T-cell (primary cell): ENCODE data around the gene SMCO1. TPM values are rescaled to one million over a fixed set of nuclear protein-coding genes. Genes with fewer than 3 reads are reported as not detected.
A peak's percentile ranks its signal among the peaks of the same experiment; 100 is the strongest.
"Not testable (repeated sequence)": the region's sequence is repeated elsewhere in the genome, so short reads cannot be mapped to it uniquely, and the experiment has no call there.

Experiments
- ATAC-seq, 4 experiments: fragments of 200-7000 bp in 3 of 4; fragments of 150-1000 bp in 1 of 4; cut with Tn5 transposase; replicated peaks in 1 of 4; 1 replicate in 3 of 4; 2 replicates in 1 of 4; pipeline ENCODE4 v1.10.0; 2021; ENCODE audit warnings: moderate library complexity in 3 of 4, mild to moderate bottlenecking in 2 of 4, moderate number of reproducible peaks in 1 of 4
- CTCF ChIA-PET, 2 donors: fragments of 300-600 bp; sonication (Branson Sonifier 250); formaldehyde crosslinking; loops; one replicate each; lab custom pipeline; 2022; ENCODE audit warnings: antibody characterized with exemption in 2 of 2; lab: Charles Lee
- POLR2A ChIA-PET, 2 donors: fragments of 300-600 bp; sonication (Branson Sonifier 250); formaldehyde crosslinking; loops; one replicate each; lab custom pipeline; 2022; ENCODE audit warnings: antibody characterized with exemption in 2 of 2; lab: Charles Lee
- DNase-seq, 35 experiments: peaks; one replicate each; pipeline versions ENCODE4 v3.0.0 to v3.0.0-alpha.2; 2013 to 2023
- H3K27ac ChIP-seq: one replicate; pipeline ENCODE4 v1.5.1; 2013; ENCODE audit warnings: low read length
- H3K27me3 ChIP-seq, 2 experiments: replicated peaks in 1 of 2; 1 replicate in 1 of 2; 2 replicates in 1 of 2; pipeline versions ENCODE4 v1.6.1 to v1.7.0; 2013; ENCODE audit warnings: low read length in 1 of 2, mixed read lengths in 1 of 2; ENCODE audit not compliant: control insufficient read depth in 2 of 2, insufficient read depth in 2 of 2; ENCODE audit errors: extremely low read depth in 1 of 2
- H3K36me3 ChIP-seq, 2 donors: 1 replicate in 1 of 2; 2 replicates in 1 of 2; pipeline versions ENCODE4 v1.6.1 to v1.7.0; 2013; ENCODE audit warnings: low read length in 1 of 2; ENCODE audit not compliant: control insufficient read depth in 2 of 2, insufficient read depth in 1 of 2; ENCODE audit errors: extremely low read depth in 1 of 2
- H3K4me1 ChIP-seq, 2 experiments: 1 replicate in 1 of 2; 2 replicates in 1 of 2; pipeline versions ENCODE4 v1.6.1 to v1.7.0; 2013; ENCODE audit warnings: low read length in 2 of 2, mixed read lengths in 1 of 2; ENCODE audit not compliant: insufficient read depth in 2 of 2, control insufficient read depth in 1 of 2; ENCODE audit errors: extremely low read depth in 1 of 2
- H3K4me3 ChIP-seq, 2 donors: 1 replicate in 1 of 2; 2 replicates in 1 of 2; pipeline versions ENCODE4 v1.5.1 to v1.7.0; 2013; ENCODE audit warnings: mild to moderate bottlenecking in 2 of 2, low read length in 1 of 2, moderate library complexity in 1 of 2; ENCODE audit not compliant: control insufficient read depth in 1 of 2; ENCODE audit errors: extremely low read depth in 1 of 2
- H3K9me3 ChIP-seq: 2 replicates; pipeline ENCODE4 v1.7.0; 2013
- H3K27ac Mint-ChIP-seq, 2 donors: one replicate each; pipeline ENCODE4 v1.8.0; 2020 to 2021; ENCODE audit warnings: mild to moderate bottlenecking in 2 of 2, mixed read lengths in 2 of 2
- H3K27me3 Mint-ChIP-seq, 2 donors: one replicate each; pipeline ENCODE4 v1.8.0; 2021 to 2022; ENCODE audit warnings: mixed read lengths in 2 of 2
- H3K36me3 Mint-ChIP-seq: one replicate; pipeline ENCODE4 v1.8.0; 2021; ENCODE audit warnings: mixed read lengths
- H3K4me1 Mint-ChIP-seq, 3 donors: one replicate each; pipeline ENCODE4 v1.8.0; 2020 to 2022; ENCODE audit warnings: mixed read lengths in 3 of 3, mild to moderate bottlenecking in 1 of 3
- H3K4me3 Mint-ChIP-seq, 3 donors: one replicate each; pipeline ENCODE4 v1.8.0; 2020 to 2022; ENCODE audit warnings: mild to moderate bottlenecking in 3 of 3, mixed read lengths in 3 of 3, moderate library complexity in 3 of 3
- H3K9me3 Mint-ChIP-seq, 3 donors: one replicate each; pipeline ENCODE4 v1.8.0; 2020 to 2022; ENCODE audit warnings: mixed read lengths in 3 of 3
- WGBS: methylation state at CpG from one replicate; pipeline ENCODE4 v1.1.5; 2013; ENCODE audit warnings: missing lambda C conversion rate; ENCODE audit not compliant: insufficient coverage; 5-methylcytosine and 5-hydroxymethylcytosine counted together
- total RNA-seq, 35 experiments: library from RNA in 6 of 35; stranded (reverse) in 6 of 35; fragments of 120-200 nt in 1 of 35; gene quantifications; one replicate each; pipeline versions ENCODE4 v1.2.1 to v1.2.4 and lab custom pipeline; 2013 to 2026

SMCO1 gene
- total RNA-seq, 5 donors from 2014 or later (not counting 1 experiment from before 2014, with no cell fraction given): not detected

DNA sequence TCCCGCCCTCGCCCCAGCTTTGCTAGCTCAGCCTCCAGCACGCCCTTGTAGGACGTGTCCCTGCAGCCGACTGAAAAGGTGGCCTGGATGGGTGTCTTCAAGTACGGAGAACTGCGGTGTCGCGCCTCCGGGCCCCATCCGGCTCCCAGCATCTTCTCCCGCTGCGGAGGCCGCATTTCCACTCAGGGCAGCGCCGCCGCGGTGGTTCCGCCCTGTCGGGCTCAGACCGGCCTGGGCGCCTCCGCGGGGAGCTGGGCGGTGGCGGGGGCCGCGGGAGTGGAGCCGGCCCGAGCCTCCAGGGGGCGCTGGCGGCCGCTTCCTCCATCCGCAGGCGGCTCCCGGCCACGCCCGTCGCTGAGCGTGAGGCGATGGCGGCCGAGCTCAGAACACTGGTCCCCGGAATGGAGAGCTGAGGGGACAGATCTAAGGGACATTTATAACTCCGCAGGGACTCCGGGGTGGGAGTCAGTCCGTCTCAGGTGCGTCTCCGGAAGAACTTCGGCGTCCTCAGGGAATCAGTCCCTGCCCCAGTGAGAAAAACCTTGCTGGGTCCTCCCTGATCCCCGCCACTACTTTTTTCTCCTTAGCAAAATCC lies 13.6 kb upstream of the SMCO1 start:
- Histone ChIP-seq H3K4me3 (peak overlapping the region; percentile 40 to 64), H3K9me3 (no peaks in the 10 kb centered on the region), H3K27me3 (peaks cover 0 to 7% of the 10 kb centered on the region in 2 experiments), H3K36me3 (no peaks in the 10 kb centered on the region), H3K27ac (no peak overlapping the region), H3K4me1 (peaks cover 0 to 10% of the 10 kb centered on the region in 2 experiments)
- CTCF ChIA-PET: interaction anchor here (0.5 to 1.4 kb wide), 12 partner anchors 10 to 1470 kb away, joined by 3 to 6 read pairs (median 3); no protein-coding TSS in a partner anchor
- Mint-ChIP-seq H3K4me1 (peaks cover 0 to 7% (median 7%) of the 10 kb centered on the region in 3 donors), H3K36me3 (peaks cover 5% of the 10 kb centered on the region), H3K27me3 (peaks cover 0 to 9% of the 10 kb centered on the region in 2 donors), H3K4me3 (peak overlapping the region; percentile 53 to 74 (median 67)), H3K27ac (no peak overlapping the region), H3K9me3 (peaks cover 0 to 5% (median 0%) of the 10 kb centered on the region in 3 donors)
- peak; percentile 96 to 98 (median 98) for ATAC-seq
- DNase-seq: peak in 34 of 35 experiments; percentile 15 to 84 (median 60)
- POLR2A ChIA-PET: no interaction called here
- 5% methylated on average over 39 of the region's 52 CpGs for WGBS

DNA sequence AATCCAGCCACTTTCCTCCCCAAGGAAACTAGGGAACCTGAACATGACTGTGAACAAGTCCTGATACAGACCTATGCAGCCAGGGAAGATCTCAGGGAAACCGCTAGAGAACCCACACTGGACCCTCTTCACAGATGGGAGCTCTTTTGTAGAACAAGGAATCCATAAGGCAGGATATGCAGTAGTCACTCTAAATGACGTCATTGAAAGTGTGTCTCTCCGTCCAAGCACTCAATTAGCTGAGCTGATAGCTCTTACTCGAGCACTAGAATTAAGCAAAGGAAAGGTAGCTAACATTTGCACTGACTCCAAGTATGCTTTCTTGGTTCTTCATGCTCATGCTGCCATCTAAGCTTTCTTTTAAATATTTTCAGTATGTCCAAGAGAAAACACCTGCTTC lies 10.0 kb upstream of the SMCO1 start:
- Histone ChIP-seq H3K27me3 (peaks cover 0 to 11% of the 10 kb centered on the region in 2 experiments), H3K4me3 (no peak overlapping the region), H3K9me3 (no peaks in the 10 kb centered on the region), H3K36me3 (no peaks in the 10 kb centered on the region), H3K4me1 (peaks cover 0 to 10% of the 10 kb centered on the region in 2 experiments), H3K27ac (no peak overlapping the region)
- no peak overlapping the region for H3K4me3 Mint-ChIP-seq
- WGBS: 82% methylated on average over 4 of the region's 4 CpGs
- CTCF ChIA-PET: interaction anchor here in 1 of 2 donors (0.5 to 0.6 kb wide), 3 partner anchors 10 to 685 kb away, joined by 3 to 5 read pairs (median 5); no protein-coding TSS in a partner anchor
- H3K27ac Mint-ChIP-seq: no peak overlapping the region
- no peak for ATAC-seq
- peaks cover 9 to 21% (median 15%) of the 10 kb centered on the region in 3 donors for H3K9me3 Mint-ChIP-seq
- no peak for DNase-seq
- POLR2A ChIA-PET: no interaction called here
- H3K36me3 Mint-ChIP-seq: peaks cover 9% of the 10 kb centered on the region
- peaks cover 0 to 1% of the 10 kb centered on the region in 2 donors for H3K27me3 Mint-ChIP-seq
- H3K4me1 Mint-ChIP-seq: peaks cover 0 to 7% (median 7%) of the 10 kb centered on the region in 3 donors

DNA sequence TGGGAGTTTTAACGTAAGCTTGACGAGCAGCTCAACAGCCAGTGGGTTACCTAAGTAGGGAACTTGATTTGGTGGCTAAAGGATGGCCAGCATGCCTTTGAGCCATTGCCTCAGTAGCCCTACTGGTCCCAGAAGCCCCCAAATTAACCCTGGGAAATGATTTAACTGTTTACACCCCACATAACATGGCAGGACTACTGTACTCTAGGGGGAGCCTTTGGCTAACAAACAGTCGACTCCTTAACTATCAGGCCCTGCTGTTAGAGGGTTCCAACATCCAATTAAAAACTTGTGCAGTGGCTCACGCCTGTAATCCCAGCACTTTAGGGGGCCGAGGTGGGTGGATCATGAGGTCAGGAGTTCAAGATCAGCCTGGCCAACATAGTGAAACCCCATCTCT lies 9.4 kb upstream of the SMCO1 start:
- peaks cover 0 to 7% (median 7%) of the 10 kb centered on the region in 3 donors for H3K4me1 Mint-ChIP-seq
- ATAC-seq (no peak), DNase-seq (no peak)
- H3K36me3 Mint-ChIP-seq: peaks cover 13% of the 10 kb centered on the region
- POLR2A ChIA-PET: no interaction called here
- peaks cover 0 to 10% of the 10 kb centered on the region in 2 experiments for H3K4me1 ChIP-seq
- H3K27ac ChIP-seq: no peak overlapping the region
- no peak overlapping the region for H3K4me3 Mint-ChIP-seq
- peaks cover 0 to 11% of the 10 kb centered on the region in 2 experiments for H3K27me3 ChIP-seq
- peaks cover 9 to 25% (median 19%) of the 10 kb centered on the region in 3 donors for H3K9me3 Mint-ChIP-seq
- peaks cover 0 to 1% of the 10 kb centered on the region in 2 donors for H3K27me3 Mint-ChIP-seq
- no CpG with 5 or more reads among the region's 5 CpGs for WGBS
- H3K4me3 ChIP-seq: no peak overlapping the region
- H3K36me3 ChIP-seq: no peaks in the 10 kb centered on the region
- no peak overlapping the region for H3K27ac Mint-ChIP-seq
- CTCF ChIA-PET: interaction anchor here in 1 of 2 donors (0.6 kb wide), 2 partner anchors 36 to 41 kb away, joined by 3 to 5 read pairs; no protein-coding TSS in a partner anchor
- no peaks in the 10 kb centered on the region for H3K9me3 ChIP-seq

DNA sequence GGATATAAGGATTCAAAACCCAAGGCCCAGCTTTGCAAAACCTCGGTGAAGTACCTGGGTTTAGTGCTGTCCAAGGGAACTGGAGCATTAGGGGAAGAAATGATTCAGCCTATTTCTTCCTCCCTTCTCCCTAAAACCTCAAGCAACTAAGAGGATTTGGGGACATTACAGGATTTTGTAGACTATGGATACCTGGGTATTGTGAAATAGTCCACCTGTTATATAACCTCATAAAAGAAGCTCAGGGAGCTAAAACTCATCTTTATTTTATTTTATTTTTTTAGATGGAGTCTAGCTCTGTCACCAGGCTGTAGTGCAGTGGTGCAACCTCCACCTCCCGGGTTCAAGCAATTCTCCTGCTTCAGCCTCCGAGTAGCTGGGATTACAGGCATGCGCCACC lies 8.7 kb upstream of the SMCO1 start:
- Mint-ChIP-seq H3K27ac (no peak overlapping the region), H3K4me1 (peaks cover 0 to 5% (median 4%) of the 10 kb centered on the region in 3 donors), H3K9me3 (peaks cover 9 to 31% (median 24%) of the 10 kb centered on the region in 3 donors), H3K27me3 (peaks cover 0 to 3% of the 10 kb centered on the region in 2 donors), H3K36me3 (peaks cover 20% of the 10 kb centered on the region), H3K4me3 (no peak overlapping the region)
- CTCF ChIA-PET: interaction anchor here in 1 of 2 donors (0.6 to 1.5 kb wide), 3 partner anchors 14 to 216 kb away, joined by 3 to 4 read pairs (median 4); partner anchors contain the start of gene PAK2
- WGBS: 100% methylated on average over 2 of the region's 4 CpGs
- POLR2A ChIA-PET: interaction anchor here in 1 of 2 donors (0.6 kb wide), 1 partner anchor 235 kb away, joined by 4 read pairs; no protein-coding TSS in a partner anchor
- Histone ChIP-seq H3K27me3 (peaks cover 0 to 11% of the 10 kb centered on the region in 2 experiments), H3K36me3 (no peaks in the 10 kb centered on the region), H3K27ac (no peak overlapping the region), H3K9me3 (peaks cover under 1% of the 10 kb centered on the region), H3K4me3 (no peak overlapping the region), H3K4me1 (peaks cover 0 to 5% of the 10 kb centered on the region in 2 experiments)
- DNase-seq: no peak
- no peak for ATAC-seq

DNA sequence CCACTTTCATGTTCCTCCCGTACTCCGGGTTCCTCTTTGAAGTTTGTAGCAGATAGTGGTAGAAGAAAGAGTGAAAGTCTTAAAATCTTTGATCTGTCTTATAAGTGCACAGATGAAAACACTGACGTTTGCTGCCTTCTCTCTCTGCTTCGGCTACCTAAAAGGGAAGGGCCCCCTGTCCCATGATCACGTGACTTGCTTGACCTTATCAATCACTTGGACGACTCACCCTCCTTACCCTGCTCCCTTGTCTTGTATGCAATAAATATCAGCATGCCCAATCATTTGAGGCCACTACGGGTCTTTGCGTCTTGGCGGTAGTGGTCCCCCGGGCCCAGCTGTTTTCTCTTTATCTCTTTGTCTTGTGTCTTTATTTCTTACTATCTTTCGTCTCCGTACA lies 6.1 kb upstream of the SMCO1 start:
- H3K4me1 Mint-ChIP-seq, H3K27ac ChIP-seq, DNase-seq, H3K9me3 ChIP-seq, H3K36me3 ChIP-seq, POLR2A ChIA-PET, CTCF ChIA-PET, H3K4me3 ChIP-seq, H3K4me3 Mint-ChIP-seq, H3K27me3 Mint-ChIP-seq, ATAC-seq, H3K27ac Mint-ChIP-seq, H3K27me3 ChIP-seq, H3K4me1 ChIP-seq: not testable (repeated sequence)
- Mint-ChIP-seq H3K9me3 (peaks cover 9 to 39% (median 28%) of the 10 kb centered on the region in 3 donors), H3K36me3 (peaks cover 20% of the 10 kb centered on the region)
- WGBS: 100% methylated on average over 6 of the region's 12 CpGs

DNA sequence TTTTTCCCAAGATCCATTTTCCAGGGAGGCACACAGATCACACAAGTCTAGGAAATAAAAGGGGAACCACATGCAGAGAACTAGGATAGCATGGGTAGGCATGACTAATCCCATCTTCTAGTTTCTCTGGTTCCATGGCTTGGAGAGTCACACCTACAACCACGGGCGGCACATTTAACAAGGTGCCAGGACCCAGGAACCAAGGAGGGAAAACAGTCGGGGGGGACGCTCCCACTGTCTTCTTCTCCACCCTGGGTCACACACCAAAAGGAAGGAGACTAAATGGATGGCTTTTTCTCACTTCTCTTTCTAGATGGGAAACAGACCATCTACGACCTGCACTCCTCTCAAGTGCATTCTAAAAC lies 4.6 kb upstream of the SMCO1 start:
- no peak overlapping the region for H3K4me3 ChIP-seq
- Mint-ChIP-seq H3K4me1 (no peaks in the 10 kb centered on the region), H3K36me3 (peaks cover 20% of the 10 kb centered on the region), H3K27me3 (peaks cover 0 to 4% of the 10 kb centered on the region in 2 donors), H3K9me3 (peaks cover 12 to 43% (median 28%) of the 10 kb centered on the region in 3 donors), H3K27ac (no peak overlapping the region), H3K4me3 (no peak overlapping the region)
- WGBS: no CpG with 5 or more reads among the region's 5 CpGs
- H3K27me3 ChIP-seq: peaks cover 0 to 8% of the 10 kb centered on the region in 2 experiments
- DNase-seq (peak in 2 of 35 experiments; percentile 8 to 36), ATAC-seq (no peak)
- H3K9me3 ChIP-seq: peaks cover 4% of the 10 kb centered on the region
- CTCF ChIA-PET: interaction anchor here (0.9 to 1.0 kb wide), 5 partner anchors 9 to 271 kb away, joined by 3 to 5 read pairs (median 4); no protein-coding TSS in a partner anchor
- H3K27ac ChIP-seq: no peak overlapping the region
- no peaks in the 10 kb centered on the region for H3K4me1 ChIP-seq
- no peaks in the 10 kb centered on the region for H3K36me3 ChIP-seq
- POLR2A ChIA-PET: interaction anchor here in 1 of 2 donors (0.6 kb wide), 1 partner anchor 1075 kb away, joined by 4 read pairs; no protein-coding TSS in a partner anchor
